ENCODE results near the gene ANKMY1.
"Not testable (repeated sequence)": the region's sequence is repeated elsewhere in the genome, so short reads cannot be mapped to it uniquely, and the experiment has no call there.

The ANKMY1 gene

GRCh38 chr2:240568678-240569522 lies 11.1 kb upstream of the ANKMY1 start:
- no peak for DNase-seq (ENCODE audit: low read depth, low spot score)

- DNase-seq (ENCODE audit: low read depth, low spot score) = no peak
Measured at GRCh38 chr2:240567872-240568677, 10.3 kb upstream of the ANKMY1 start, which contains the start of gene RNPEPL1. TSS of gene RNPEPL1 (plus strand) at chr2:240568484. CDS start at chr2:240568587, 103 bp downstream.

GRCh38 chr2:240567137-240567871 lies 9.5 kb upstream of the ANKMY1 start:
- no peak for DNase-seq (ENCODE audit: low read depth, low spot score)

GRCh38 chr2:240566203-240567136 lies 8.7 kb upstream of the ANKMY1 start:
- DNase-seq (ENCODE audit: low read depth, low spot score) = no peak

- no peak for DNase-seq (ENCODE audit: low read depth, low spot score)
Measured at GRCh38 chr2:240565333-240566202, 7.8 kb upstream of the ANKMY1 start.

GRCh38 chr2:240564561-240565332 lies 7.0 kb upstream of the ANKMY1 start:
- no peak for DNase-seq (ENCODE audit: low read depth, low spot score)

- DNase-seq (ENCODE audit: low read depth, low spot score) = no peak
Measured at GRCh38 chr2:240563951-240564560, 6.3 kb upstream of the ANKMY1 start.

GRCh38 chr2:240563231-240563630 lies 5.4 kb upstream of the ANKMY1 start:
- not testable (repeated sequence) for DNase-seq (ENCODE audit: low read depth, low spot score)

- DNase-seq (ENCODE audit: low read depth, low spot score) = no peak
Measured at GRCh38 chr2:240561325-240561971, 3.7 kb upstream of the ANKMY1 start.

GRCh38 chr2:240560480-240561324 lies 2.9 kb upstream of the ANKMY1 start:
- peak; percentile 92 for DNase-seq (ENCODE audit: low read depth, low spot score)

- no peak for DNase-seq (ENCODE audit: low read depth, low spot score)
Measured at GRCh38 chr2:240560084-240560479, 2.3 kb upstream of the ANKMY1 start, which contains the start of gene DUSP28. TSS of gene DUSP28 (plus strand) at chr2:240560357. CDS start at chr2:240560685, 328 bp downstream.

- DNase-seq (ENCODE audit: low read depth, low spot score) = no peak
Measured at GRCh38 chr2:240559286-240559685, 1.5 kb upstream of the ANKMY1 start.

- no peak for DNase-seq (ENCODE audit: low read depth, low spot score)
Measured at GRCh38 chr2:240558236-240558761, 511 bp upstream of the ANKMY1 start.

- no peak for DNase-seq (ENCODE audit: low read depth, low spot score)
Measured at GRCh38 chr2:240557101-240557751, 562 bp downstream of the ANKMY1 start.

- no peak for DNase-seq (ENCODE audit: low read depth, low spot score)
Measured at GRCh38 chr2:240556553-240557100, 1.2 kb downstream of the ANKMY1 start.

All from brain pericyte (primary cell).